Glomerular endothelial cell (primary cell): Measurements from ENCODE around the gene ESRP2. TPM values are rescaled to one million over a fixed set of nuclear protein-coding genes. Genes with fewer than 3 reads are reported as not detected.

Experiments used
- DNase-seq: peaks from one replicate; pipeline ENCODE4 v3.0.0-alpha.2; 2011; ENCODE audit warnings: low read depth, low spot score; ENCODE audit errors: extremely low read depth
- total RNA-seq: library from RNA; depleted of rRNA; stranded (reverse); fragments of >200 nt; gene quantifications from 2 replicates; pipeline ENCODE4 v1.2.3, GENCODE V29; 2015

The ESRP2 gene
- total RNA-seq, 1 donor from 2014 or later, result 2.9 TPM

DNA sequence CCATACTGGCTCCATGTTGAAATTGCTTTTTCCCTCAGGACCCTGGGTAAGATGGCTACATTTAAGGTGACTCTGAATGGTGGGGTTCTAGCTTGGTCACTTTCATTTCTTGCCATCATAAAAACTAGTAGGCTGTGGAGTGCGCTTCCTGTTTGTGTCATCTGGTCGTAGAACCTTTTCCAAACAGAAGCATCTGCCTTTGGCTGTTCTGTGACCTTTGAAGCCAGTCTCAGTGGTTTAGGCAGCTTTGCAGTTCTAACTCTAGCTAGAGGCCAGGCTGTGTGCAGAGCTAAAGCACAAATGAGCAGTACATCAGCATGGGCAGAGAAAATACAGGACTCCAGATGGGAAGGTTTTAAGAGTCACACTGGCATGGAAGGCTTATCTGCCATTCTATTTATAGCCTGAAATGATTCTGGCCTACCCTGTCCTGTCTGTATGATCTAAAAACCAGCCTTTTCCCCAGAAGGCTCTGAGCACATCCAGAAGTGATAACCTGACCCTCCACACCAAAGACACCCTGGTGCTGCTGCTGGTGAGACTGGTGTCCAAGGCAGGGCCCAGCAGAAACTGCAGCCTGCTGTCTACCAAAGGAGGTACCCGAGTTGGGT lies 8.6 kb downstream of the ESRP2 start:
- no peak for DNase-seq

DNA sequence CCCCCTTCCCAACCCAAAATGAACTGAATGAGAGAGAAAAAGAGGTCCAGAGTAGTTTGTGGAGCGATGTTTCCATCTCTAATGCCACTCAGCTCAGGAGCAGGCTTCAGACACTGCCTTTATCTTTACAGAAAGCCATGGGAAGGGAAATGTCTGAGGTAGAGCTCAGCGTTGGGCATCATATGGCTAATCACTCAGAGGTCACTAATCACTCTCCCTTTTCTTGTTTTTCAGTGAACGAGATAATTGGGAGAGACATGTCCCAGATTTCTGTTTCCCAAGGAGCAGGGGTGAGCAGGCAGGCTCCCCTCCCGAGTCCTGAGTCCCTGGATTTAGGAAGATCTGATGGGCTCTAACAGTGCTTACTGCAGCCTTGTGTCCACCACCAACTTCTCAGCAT lies 9.8 kb downstream of the ESRP2 start:
- no peak for DNase-seq

DNA sequence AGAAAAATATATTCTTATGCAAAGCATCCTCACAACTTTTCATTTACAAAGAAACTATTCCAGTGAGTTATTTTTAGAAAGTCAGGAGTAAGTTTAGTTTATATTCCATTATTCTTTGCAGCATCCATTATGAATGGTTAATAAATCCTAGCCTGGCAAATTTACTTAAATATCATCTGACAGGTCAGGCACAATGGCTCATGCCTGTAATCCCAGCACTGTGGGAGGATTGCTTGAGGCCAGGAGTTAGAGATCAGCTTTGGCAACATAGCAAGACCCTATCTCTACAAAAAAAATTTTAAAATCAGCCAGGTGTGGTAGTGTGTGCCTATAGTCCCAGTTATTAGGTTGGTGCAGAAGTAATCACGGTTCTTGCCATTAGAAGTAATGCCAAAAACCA lies 12.9 kb downstream of the ESRP2 start:
- DNase-seq, result no peak

DNA sequence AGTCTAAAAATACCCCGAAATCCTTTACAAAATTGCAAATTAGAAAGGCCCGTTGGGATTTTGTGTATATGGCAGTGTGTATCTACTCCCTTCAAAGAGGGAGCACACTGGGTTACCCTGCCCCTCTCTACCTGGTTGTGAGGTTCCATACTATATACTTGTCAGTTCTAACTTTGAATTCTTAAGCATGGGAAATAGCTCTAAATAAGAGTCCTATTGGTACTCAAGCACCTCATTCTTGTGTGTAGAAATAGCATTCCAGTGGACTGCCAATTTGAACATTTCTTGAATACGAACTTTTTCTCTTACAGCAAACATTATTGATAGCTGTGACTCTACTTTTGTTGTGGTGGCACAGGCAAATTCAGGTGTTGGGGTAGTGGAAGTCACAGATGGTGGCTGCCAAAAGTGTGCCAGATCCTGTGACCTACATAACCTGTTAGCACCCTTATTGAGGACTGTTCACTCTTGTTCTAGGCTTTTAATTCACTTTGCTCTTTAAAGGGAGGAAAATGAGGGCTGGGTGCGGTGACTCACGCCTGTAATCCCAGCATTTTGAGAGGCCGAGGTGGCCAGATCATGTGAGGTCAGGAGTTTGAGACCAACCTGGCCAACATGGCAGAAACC lies 16.1 kb downstream of the ESRP2 start:
- DNase-seq, result no peak

DNA sequence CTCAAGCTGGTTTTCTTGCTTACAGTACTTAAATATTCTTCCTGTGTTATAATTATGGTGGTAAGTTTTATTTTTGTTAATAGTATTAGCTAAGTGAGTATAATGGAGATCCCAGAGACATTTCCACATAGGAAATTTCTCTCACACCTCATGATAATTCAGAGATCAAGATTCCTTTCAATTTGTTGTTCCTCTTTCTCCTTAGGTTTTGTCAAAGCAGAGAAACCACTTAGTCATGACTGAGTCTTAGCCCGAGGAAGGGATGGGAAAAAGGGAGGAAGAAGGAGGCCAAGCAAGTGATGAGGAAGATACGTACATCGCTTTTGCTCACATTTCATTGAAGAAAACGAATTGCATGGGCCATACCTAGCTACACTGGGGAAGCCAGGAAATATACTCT lies 18.4 kb downstream of the ESRP2 start:
- no peak for DNase-seq

DNA sequence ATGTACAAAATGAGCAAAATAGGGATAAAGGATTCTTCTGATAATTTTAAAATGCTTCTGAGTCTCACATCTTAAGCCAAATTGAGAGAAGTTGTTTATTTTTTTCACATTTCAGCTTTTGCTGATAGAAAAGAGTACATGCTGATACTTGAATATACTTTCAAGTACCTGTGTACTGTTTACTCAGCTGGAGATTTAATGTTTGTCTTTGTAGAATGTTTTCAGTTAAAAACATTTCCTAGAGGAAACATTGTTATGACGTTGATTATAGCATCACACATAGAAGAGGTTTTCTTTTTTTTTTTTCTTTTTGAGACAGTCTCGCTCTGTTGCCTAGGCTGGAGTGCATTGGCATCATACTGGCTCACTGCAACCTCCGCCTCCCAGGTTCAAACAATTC lies 19.7 kb downstream of the ESRP2 start:
- no peak for DNase-seq

DNA sequence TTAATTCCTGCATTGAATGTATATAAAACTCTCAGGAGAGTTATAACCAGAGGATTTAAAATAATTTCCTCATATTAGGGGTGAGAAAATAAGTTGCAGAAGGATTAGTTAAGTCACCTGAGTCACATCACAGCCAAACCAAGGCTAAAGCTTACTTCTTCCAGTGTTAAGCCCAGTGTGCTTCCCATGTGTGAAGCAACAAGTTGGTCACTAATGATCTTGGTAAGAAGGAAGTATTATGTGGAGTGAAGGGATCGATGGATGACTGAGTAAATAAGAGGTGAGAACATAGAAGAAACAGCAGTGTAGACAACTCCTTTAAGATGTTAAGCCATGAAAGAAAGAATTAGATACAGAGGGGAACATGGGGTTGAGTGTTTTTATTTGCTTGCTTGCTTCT lies 20.6 kb downstream of the ESRP2 start:
- no peak for DNase-seq

DNA sequence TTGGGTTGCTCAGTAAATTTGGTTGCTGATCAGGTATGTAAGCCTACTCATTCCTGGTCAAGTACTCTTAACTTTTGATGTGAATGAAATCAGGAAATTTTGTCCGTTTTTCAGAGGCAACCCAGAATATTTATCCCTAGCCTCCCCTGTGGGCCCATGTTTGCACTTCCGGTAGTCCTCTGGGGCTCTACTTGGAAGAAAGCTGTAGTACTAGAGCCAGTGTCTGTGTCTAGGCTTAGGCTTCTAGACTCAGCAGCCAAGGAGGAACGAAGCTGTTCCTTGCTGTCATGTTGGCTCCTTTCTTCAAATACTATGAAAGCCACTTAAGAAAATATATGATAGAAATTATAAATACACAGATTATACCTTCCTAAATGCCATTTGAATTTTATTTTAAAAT lies 21.2 kb downstream of the ESRP2 start:
- DNase-seq, result no peak

DNA sequence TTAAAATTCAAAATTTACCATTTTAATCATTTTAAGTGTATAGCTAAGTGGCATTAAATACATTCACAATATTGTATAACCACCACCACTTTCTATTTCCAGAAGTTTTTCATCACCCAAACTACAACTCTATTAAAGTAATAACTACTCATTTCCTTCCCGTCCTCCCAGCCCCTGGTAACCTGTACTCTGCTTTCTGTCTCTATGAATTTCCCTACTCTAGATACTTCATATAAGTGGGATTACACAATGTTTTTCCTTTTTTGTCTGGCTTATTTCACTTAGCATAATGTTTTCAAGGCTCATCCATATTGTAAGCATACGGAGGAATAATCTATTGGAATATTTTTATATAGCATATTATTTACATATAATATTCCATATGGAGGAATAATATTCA lies 29.7 kb downstream of the ESRP2 start:
- no peak for DNase-seq

DNA sequence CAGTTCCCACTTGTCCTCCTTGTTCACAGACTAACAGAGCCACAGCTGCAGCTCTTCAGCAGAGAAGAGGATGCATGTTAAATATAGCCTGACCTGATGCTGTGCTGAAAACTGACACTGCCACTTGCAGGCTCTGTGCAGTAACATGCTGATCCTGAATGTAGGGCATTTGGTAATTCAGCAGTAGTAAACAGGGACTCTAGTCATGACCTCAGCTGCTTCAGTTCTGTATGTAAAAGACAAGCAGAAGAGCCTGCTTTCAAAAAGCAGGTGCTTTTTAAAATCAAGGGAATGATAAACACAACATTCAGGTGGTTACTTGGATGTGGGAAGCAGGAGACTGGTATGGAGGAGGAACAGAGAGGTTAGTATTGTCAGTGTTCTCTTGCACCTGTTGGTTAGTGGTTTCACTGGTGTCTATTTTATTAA lies 33.8 kb downstream of the ESRP2 start:
- no peak for DNase-seq

DNA sequence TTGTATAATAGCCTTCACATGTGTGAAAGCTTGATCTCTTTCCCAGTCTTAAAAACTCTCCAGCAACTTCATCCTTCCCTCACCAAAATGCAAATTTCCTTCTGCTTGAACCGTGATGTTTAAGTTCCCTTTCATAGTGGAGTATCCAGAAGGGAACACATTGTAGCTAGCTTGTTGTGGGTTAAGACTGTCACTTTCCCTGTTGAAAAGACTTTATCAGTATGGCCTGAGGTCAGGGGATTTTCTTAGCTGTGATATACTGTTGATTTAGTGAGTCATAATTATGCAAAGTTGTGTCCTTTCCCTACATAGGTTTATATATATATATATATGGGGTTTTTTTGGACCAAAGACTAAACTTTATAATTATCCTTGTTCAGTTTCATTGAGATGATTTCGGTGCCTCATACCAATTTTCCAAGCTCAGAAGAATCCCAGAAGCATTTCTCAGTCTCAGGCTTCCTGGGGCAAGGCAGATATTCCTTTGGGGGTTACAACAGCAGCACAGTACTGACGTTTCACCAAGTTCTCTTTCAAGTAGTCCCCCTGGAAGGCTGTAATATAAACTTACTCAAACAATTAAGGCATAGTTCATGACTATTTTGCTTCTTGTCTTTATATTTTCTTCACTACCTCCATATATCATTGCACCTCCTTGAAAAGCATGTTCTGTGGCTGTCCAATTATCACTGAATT lies 35.7 kb downstream of the ESRP2 start:
- no peak for DNase-seq

DNA sequence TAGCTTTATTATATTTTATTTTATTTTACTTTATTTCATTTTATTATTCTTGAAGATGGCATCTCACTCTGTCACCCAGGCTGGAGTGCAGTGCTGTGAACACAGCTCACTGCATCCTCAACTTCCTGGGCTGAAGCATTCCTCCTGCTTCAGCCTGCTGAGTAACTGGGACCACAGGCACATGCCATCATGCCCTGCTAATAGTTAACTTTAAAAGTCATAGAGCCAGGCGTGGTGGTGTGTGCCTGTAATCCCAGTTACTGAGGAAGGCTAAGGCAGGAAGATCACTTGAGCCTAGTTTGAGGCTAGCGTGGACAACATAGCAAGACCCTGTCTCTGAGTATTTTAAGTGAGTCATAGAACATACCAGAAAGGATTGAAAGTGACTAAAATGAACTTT lies 38.7 kb downstream of the ESRP2 start:
- no peak for DNase-seq

DNA sequence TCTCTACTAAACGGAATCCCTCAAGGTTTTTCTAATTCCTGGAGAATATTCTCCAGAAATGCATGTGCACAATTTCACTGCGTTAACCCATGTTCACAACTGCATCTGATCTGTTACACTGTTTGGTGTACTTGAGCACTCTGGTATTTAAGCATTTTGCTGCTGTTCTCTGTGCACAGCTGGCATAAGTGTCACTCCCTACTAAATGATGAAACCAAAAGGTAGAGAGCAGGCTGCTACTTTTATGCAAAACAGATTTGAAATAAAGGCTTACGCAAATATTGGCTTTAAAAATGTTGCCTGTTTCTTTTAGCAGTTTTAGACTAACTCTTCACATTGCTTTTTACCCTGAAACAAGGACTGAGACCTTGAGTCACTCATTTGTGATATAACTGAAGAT lies 41.7 kb downstream of the ESRP2 start:
- DNase-seq, result no peak

DNA sequence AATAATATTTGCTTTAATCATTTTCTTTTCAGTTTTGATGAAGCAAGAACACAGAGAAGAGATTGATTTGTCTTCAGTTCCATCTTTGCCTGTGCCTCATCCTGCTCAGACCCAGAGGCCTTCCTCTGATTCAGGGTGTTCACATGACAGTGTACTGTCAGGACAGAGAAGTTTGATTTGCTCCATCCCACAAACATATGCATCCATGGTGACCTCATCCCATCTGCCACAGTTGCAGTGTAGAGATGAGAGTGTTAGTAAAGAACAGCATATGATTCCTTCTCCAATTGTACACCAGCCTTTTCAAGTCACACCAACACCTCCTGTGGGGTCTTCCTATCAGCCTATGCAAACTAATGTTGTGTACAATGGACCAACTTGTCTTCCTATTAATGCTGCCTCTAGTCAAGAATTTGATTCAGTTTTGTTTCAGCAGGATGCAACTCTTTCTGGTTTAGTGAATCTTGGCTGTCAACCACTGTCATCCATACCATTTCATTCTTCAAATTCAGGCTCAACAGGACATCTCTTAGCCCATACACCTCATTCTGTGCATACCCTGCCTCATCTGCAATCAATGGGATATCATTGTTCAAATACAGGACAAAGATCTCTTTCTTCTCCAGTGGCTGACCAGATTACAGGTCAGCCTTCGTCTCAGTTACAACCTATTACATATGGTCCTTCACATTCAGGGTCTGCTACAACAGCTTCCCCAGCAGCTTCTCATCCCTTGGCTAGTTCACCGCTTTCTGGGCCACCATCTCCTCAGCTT lies 45.0 kb downstream of the ESRP2 start:
- DNase-seq, result no peak

DNA sequence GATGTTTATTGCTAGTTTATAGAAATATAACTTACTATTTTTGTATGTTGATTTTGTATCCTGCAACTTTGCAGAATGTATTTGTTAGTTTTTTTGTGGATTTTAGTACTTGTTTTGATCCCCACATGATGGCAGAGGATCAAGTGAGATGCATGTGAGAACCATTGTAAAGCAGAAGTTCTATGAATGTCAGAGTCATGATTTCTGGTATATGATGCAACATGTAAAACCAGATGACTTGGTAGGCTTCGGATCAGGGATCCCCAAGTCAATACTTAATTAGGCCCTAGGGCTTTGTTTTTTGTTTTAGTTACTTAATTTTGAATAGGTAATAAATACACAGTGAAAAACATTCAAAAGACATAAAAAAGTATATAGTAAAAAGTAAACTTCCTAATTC lies 45.8 kb downstream of the ESRP2 start:
- no peak for DNase-seq

DNA sequence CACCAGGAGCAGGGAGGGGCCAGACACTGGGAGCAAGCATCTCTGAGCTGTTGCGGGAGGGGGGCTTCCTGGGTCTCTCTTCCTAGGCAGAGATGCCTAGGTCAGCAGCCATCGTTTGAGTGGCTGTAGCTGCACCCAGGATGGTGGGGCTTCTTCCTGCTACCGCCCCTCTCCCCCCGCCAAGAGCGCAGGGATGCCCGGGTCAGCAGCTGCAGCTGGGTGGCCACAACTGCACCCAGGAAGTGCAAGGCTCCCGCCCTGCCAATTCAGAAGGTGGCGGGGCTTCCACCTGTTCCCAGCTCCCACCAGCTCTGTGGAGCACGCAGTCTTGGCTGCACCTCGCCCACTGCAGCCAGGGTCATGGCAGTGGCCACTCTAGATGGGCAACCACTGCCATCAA lies 47.8 kb downstream of the ESRP2 start:
- no peak for DNase-seq

DNA sequence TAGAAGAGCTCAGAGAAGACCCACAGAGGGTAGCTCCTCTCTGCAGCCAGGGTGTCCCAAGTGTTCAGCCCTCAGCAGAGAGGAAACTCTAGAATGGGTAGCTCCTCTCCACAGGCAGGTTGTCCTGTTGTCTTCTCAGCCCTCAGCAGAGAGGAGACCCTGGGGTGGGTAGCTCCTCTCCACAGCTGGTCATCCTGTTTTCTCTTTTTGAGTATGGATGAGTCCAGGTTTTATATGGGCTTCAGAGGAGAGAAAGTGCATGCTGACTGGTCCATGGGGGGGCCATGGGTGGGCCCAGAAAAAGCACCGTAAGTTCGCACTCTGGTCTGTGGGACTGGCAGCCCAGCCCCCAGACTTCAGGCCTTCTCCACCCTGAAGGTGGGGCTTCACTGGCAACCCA lies 48.4 kb downstream of the ESRP2 start:
- no peak for DNase-seq

DNA sequence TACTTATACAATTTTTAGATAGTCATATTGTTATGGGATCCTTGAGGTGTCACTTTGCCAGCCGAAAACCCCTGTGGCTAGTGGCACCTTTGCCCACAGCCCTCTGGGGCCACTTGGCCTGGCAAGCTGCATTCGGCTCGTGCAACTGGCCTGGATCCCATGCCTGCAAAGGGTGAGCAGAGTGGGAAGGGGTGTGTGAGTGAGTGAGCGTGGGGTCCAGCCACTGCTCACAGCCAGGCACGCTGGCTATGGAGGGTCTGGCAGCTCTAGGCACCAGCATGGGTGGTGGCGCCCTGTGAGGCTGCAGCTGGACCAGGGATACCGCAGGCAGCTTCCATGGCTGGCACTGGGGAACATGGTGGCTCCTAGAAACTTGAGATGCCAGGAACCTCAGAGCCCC lies 49.0 kb downstream of the ESRP2 start:
- no peak for DNase-seq

DNA sequence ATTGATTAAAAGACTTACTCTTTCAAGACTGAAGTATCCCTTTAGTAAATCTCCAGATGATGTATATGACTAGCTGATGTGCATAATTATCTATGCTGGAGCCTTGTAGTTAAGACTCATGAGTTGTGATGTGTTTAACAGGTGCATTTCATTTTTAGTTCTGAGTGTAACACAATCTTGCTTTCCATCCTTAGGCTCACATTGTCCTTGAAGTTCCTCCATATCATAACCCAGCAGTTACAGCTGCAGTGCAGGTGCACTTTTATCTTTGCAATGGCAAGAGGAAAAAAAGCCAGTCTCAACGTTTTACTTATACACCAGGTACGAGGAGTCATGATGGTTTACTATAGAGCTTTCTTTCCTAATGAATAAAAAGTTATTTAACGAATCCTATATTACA lies 52.9 kb downstream of the ESRP2 start:
- no peak for DNase-seq

DNA sequence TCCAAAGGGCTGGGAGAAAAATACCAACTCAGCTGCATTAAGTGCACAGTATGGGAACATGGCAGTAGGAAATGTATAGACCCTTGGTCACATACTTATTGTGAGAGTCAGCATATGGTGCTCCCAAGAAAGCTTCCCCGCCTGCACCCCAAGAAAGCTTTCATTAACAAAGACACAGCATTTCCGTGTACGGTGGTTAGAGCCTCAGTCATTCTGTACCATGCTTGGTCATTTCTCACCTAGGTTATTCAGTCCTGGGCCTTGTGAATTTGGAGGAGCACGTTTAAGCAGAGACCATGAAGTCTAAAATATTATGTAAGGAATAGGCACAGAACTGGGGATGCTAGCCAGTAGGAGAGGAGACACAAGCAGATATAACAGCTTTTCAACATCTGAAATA lies 56.1 kb downstream of the ESRP2 start:
- DNase-seq, result no peak

DNA sequence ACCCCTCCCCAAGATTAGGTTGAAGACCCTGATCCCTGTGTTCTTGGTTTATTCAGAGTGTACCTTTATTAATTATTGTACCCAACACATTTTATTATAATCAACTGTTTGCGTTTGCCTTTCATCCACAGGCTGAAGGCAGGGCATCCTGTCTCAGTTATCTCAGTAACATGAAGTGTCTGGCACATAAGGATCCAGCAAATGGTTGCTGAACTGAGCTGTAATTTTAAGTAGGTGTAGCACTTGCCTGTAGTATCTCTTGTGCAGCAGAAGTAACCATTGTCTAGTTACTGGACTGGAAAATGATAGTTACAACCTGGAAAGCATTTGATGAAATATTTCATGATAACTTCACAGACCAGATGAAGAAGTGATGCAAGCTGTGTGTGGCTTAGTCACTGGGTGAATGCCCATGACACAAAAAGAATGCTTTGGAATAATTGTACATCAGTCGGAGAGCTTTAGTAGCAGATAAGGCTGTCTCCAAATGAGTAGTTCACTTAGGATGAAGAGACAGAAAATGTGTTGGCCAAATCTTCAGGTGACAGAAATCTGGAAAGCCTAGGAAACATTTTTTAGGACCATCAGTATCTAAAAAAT lies 56.6 kb downstream of the ESRP2 start:
- DNase-seq, result no peak
